ENCODE data around the gene RPH3AL.

Gene RPH3AL

DNA sequence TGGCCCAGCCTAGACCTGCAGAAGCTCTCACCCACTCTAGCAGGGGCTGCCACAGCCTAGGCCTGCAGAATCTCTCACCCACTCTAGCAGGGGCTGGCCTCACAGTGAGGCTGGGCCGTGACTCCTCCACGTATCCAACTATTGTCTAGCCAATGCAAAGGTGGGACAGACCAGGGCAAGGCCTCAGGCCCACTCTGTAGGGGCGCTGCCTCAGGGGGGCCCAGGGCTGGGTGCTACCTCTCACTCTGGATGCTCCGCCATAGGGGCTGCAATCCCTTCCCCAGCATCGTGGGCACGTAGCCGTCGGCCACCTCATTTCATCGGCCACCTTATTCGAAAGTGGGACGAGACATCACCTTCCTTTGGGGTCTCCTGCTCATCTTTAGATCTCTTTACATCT lies 51.7 kb downstream of the RPH3AL start:
- no peak for DNase-seq (ENCODE audit: low read depth)

GRCh38 chr17:299546-299945 lies 53.1 kb downstream of the RPH3AL start:
- no peak for DNase-seq (ENCODE audit: low read depth)

DNA sequence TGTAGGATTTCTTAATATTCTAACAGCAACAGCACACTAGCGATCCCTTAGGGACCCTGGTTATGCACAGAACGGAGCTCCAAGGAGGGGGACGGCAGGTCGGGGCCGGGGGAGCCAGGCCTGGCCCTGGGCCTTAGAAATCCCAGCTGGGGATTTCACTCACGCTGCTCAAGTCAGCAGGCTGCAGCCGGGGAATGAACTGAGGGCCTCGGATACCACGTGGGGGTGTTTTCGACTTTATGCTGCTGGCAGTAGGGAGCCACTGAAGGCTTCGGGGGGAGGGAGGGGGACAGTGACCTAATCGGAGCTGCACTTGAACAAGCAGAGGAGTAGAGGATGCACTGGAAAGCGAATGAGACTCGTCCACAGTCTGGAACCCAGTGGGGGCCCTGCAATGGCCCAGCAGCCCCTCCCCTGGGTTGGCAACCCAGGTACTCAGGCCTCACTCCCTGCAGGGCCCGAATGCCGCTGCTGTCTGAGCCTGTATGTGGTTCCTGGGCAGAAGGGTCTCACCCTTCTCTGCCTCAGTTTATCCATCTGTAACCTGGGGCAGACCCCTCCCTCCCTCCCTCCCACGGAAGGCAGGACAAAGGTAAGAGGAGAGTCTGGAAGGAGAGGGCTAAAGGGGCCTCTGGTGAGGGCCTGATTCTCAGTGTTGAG lies 53.7 kb downstream of the RPH3AL start:
- DNase-seq (ENCODE audit: low read depth): no peak

- no peak for DNase-seq (ENCODE audit: low read depth)
Measured at GRCh38 chr17:297758-298157, 54.8 kb downstream of the RPH3AL start.

DNA sequence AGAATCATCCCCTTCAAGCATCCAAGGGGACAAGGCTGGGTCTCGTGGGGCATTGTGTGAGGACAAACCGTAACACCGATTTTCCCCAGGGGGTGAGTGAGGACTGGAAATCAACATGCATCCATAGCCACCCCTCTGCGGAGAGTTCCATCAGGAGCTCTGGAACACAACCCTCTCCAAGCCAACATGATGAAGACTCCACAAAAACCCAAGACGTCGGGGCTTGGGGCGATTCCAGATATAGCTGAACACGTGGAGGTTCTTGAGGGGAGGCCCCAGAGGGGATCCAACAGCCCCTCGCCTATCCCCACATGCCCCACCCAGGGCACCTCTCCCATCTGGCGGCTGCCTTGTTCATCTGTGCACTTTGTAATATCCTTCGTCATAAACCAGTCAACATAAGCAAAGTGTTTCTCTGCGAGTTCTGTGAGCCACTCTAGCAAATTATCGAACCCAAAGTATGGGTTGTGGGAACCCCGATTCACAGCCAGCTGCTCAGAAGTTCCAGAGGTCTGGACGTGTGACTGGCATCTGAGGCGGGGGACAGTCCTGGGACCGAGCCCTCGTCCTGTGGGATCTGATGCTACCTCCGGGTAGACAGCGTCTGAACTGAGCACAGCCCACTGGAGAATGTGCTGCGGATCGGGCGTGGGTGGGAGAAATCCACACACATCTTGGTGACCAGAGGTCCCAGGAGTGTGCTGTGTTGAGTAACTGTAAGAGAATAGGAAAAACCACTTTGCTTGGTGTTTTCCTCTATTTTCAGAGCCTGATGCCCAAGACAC lies 55.5 kb downstream of the RPH3AL start:
- no peak for DNase-seq (ENCODE audit: low read depth)

GRCh38 chr17:296379-296778 lies 56.2 kb downstream of the RPH3AL start:
- no peak for DNase-seq (ENCODE audit: low read depth)

- DNase-seq (ENCODE audit: low read depth): no peak
Measured at GRCh38 chr17:292531-293382, 59.9 kb downstream of the RPH3AL start.

GRCh38 chr17:292016-292415 lies 60.6 kb downstream of the RPH3AL start:
- no peak for DNase-seq (ENCODE audit: low read depth)

DNA sequence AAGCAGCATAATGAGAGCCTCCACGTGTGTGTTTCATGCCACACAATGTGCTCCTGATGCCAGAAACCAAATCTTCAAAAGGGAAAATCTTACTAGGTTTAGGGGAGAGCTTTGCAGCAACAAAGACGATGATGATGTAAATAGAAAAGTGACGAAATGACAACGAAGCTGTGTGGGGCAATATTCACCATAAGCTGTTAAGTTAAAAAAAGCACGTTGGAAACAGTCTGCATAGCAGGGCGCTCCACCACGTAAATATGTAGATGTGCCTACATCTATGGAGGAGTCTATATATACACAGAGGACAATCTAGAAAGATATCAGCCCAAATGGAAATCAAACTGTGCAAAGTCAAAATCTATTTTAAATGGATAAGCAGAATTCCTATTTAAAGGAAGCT lies 61.0 kb downstream of the RPH3AL start:
- no peak for DNase-seq (ENCODE audit: low read depth)

DNA sequence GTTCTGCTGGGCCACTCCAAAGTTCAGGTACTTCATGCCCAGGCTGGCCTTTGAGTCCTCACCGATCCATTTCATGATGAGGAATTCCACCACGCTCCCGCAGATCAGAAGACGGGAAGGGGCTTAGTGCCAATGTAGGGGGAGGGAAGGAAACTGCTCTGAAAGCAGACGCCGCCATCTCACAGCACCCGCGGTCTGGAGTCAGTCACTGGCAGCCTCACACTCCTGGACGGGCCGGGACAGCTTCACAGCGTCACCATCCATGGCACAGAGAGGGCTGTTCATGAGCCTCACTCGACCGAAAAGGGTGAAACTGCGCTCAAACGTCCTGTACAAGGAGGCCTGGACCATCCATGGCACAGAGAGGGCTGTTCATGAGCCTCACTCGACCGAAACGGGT lies 62.0 kb downstream of the RPH3AL start:
- no peak for DNase-seq (ENCODE audit: low read depth)

DNA sequence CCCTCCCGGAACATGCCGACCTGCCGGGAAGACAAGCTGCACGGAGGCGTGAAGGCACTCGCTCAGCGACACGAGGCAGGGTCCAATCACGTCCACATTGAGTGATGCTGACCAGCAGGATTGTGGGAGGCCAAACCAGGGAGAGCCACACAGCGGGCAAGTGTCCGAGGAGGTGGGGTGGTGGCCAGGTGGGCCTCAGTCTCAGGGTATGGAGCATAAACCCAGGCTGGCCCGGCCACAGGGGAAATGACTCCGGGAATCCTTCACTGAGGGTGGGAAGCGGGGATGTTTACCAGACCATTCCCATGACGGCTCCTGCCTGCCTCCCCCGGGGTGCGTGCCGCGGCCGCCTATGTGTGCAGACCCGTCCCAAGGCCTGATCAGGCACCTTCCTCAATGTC lies 62.5 kb downstream of the RPH3AL start:
- no peak for DNase-seq (ENCODE audit: low read depth)

DNA sequence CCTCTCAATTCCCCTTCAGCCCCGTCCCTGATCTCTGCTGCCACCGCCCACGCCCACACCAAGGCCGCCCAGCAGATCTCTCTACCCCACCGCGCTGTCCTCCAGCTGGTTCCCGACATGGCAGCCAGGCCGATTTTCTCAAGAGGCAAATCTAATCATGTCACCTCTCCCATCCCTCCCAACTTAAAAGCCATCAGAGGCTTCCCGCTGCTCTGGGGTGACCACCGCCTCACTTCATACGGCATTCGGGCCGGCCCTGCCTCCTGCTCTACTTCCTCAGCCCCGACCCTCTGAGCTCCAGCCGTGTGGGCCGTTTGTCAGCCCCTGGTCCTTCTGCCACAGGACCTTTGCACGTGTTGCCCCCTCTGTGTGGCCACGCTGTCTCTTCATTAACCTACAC lies 63.2 kb downstream of the RPH3AL start:
- DNase-seq (ENCODE audit: low read depth): no peak

GRCh38 chr17:288802-289356 lies 63.7 kb downstream of the RPH3AL start:
- no peak for DNase-seq (ENCODE audit: low read depth)

DNA sequence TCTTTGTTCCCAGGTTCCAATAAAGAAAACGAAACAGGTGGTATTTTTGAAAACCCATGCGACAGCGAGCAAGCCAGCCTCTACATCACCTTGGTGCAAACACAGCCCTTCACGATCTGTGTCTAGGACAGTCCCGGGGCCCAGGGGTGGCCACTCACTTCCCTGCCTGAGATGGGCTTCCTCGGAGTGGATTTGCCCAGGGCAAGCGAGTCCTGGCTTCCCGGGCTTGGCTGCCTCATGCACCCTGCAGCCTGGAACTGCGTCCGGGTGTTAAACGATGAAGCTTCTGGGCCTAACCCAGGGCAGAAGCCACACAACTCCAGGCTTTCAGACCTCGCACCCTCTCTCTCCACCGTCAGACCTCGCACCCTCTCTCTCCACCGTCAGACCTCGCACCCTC lies 66.0 kb downstream of the RPH3AL start:
- no peak for DNase-seq (ENCODE audit: low read depth)

- DNase-seq (ENCODE audit: low read depth): no peak
Measured at GRCh38 chr17:285751-286422, 66.7 kb downstream of the RPH3AL start.

GRCh38 chr17:284676-285355 lies 67.8 kb downstream of the RPH3AL start:
- no peak for DNase-seq (ENCODE audit: low read depth)

DNA sequence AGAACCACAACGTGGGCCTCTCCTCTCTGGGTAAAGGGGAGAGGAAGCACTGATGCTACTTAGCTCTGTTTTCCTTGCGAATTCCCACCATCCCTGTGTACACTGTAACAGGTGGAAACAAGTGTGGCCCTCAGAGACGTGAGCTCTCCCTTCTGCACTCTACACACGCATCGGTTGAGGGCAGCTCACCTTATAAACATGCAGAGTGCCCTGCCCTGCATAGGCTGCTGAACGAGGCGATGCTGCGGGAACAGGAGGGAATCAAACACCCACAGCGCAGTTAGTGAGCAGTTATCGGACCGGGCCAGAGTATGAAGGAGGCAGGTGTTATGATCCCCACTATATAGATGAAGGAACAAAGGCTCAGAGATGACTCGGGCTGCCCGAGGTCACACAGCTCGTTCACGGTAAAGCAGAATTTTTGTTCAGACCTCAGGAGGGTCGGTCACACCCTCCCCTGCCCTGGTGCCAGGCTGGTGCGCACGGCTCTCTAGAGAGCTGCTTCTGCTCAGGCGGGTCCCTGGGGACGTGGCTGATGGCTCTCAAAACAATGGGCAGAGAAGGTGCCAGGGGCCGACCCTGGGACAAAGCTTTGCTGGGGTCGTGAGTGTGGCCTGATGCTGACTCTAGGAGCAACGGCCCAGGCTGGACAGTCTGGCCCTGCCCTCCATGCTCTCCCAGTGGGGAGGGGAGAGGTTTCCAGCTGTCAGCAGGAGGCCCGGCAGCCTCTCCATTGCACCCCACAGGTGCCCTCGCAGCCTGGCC lies 68.5 kb downstream of the RPH3AL start:
- no peak for DNase-seq (ENCODE audit: low read depth)

DNA sequence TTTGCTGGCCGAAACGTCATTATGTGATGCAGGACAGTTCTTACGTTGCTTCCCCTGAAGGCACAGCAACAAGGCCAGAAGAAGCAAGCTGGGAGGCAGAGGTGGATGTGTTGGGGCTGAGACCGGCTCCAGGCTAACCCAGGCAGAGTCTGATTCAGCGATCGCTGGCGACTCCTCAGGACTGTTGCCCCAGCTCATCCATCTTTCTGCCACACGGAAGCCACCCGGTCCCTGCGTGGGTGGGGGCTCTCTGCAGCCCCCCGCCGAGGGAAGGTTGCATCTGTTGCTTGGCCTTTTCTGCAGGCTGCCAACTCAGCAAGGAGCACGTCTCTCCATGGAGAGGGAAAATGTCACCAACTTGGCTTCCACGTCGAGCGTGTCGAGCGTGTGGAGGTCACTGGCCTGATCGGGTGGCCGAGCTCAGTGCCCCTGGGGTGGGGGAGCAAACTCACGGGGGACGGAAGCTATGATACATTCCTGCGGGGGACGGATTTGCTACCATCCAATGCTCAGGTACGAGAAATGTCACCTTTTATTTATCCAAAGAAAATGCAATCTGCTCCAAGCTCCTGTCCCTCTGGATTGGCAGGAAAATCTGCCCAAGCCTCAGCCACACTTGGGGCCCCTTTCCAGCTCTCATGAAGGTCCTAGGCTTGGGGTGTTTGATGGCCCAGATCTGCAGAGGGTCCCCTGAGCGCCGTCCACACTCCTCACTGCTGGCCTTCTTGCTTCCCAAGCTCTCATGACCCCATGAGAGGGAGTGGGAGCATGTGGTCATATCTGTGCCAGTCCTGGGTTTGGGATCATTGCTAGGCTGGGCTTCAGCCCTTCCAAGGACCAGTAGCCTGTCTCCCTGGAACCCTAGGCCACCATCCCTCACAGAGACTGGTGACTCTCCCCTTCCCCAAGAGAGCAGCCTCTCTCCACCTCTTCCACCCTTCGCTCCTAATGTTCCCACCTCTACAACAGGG lies 69.4 kb downstream of the RPH3AL start:
- DNase-seq (ENCODE audit: low read depth): no peak

All from EH (cell line).